ENCODE results near the gene TBC1D5.

- no peak for TF ChIP-seq CTCF (IDR thresholded peaks at IDR 0.05)
- no peak for TF ChIP-seq POLR2A (IDR thresholded peaks at IDR 0.05)
Measured at GRCh38 chr3:17738921-17739320, 3.5 kb downstream of the TBC1D5 start.
